ENCODE results near the gene ATP2B2. TPM values are rescaled to one million over a fixed set of nuclear protein-coding genes. Genes with fewer than 3 reads are reported as not detected.

Gene ATP2B2
- total and polyA plus RNA-seq, 2 of the 8 experiments (the other 6 are each of a cell fraction or from before 2014, with no cell fraction given): 0.14 to 1.2 TPM

GRCh38 chr3:10327592-10327991 lies 177.8 kb downstream of the ATP2B2 start:
- Histone ChIP-seq H2AFZ (ENCODE audit: low read length) (no peak overlapping the region), H3K4me3 (ENCODE audit: extremely low read depth in 1 of 4, insufficient read depth in 2 of 4, low read depth in 3 of 4, low read length in 4 of 4) (no peak overlapping the region), H2BK5ac (ENCODE audit: low read depth, low read length) (no peak overlapping the region), H4K8ac (ENCODE audit: extremely low read depth, insufficient read depth, low read length) (no peak overlapping the region), H3K79me1 (ENCODE audit: low read depth, low read length) (no peaks in the 10 kb centered on the region), H3K23me2 (ENCODE audit: low read depth, low read length) (no peaks in the 10 kb centered on the region; the same call in 1 of the 2 replicates), H4K91ac (replicated peaks; ENCODE audit: insufficient read length, low read length) (no peak overlapping the region), H3K18ac (ENCODE audit: extremely low read depth, low read length) (no peak overlapping the region), H3K4me2 (ENCODE audit: insufficient read depth in 1 of 2, low read depth in 2 of 2, low read length in 2 of 2) (no peak overlapping the region), H4K20me1 (replicated peaks in 1 of 2; ENCODE audit: control insufficient read depth in 1 of 2, insufficient read depth in 2 of 2, low read length in 2 of 2) (no peaks in the 10 kb centered on the region), H3K9me3 (ENCODE audit: insufficient read depth in 2 of 2, low read depth in 1 of 2, low read length in 1 of 2) (no peaks in the 10 kb centered on the region), H3K56ac (replicated peaks; ENCODE audit: insufficient read length, low read depth, low read length) (no peak overlapping the region), H3K23ac (ENCODE audit: insufficient read length) (no peak overlapping the region), H3K36me3 (ENCODE audit: control insufficient read depth in 2 of 4, insufficient read depth in 4 of 4, low read length in 3 of 4) (no peaks in the 10 kb centered on the region), H2BK20ac (ENCODE audit: low read length) (no peak overlapping the region), H2BK12ac (ENCODE audit: low read depth, low read length) (no peak overlapping the region), H3K4me1 (replicated peaks in 1 of 4; ENCODE audit: control insufficient read depth in 3 of 4, insufficient read depth in 4 of 4, low read length in 3 of 4) (no peaks in the 10 kb centered on the region), H3K9ac (replicated peaks in 1 of 4; ENCODE audit: extremely low read depth in 1 of 4, low read depth in 3 of 4, low read length in 3 of 4) (no peak overlapping the region), H3K14ac (ENCODE audit: insufficient read length) (no peak overlapping the region), H3K79me2 (ENCODE audit: control insufficient read depth in 1 of 2, insufficient read depth in 2 of 2, low read length in 2 of 2) (no peaks in the 10 kb centered on the region), H2BK120ac (replicated peaks; ENCODE audit: low read depth, low read length) (no peak overlapping the region), H3K27ac (ENCODE audit: low read depth, low read length) (no peak overlapping the region), H3K4ac (replicated peaks; ENCODE audit: insufficient read length, low read depth, low read length) (no peak overlapping the region), H3K27me3 (replicated peaks in 1 of 4; ENCODE audit: control insufficient read depth in 3 of 4, extremely low read depth in 1 of 4, insufficient read depth in 3 of 4, low read length in 3 of 4) (peaks cover 0 to 4% (median 1%) of the 10 kb centered on the region in 4 experiments; a peak in 3 of 7 replicates), H2AK5ac (ENCODE audit: low read depth, low read length) (no peak overlapping the region), H4K5ac (ENCODE audit: insufficient read length, low read depth, low read length) (no peak overlapping the region), H2BK15ac (ENCODE audit: low read length) (no peak overlapping the region)
- WGBS, 2 experiments (ENCODE audit: extremely low coverage in 1 of 2, insufficient coverage in 1 of 2, insufficient read length in 1 of 2, insufficient replicate concordance in 2 of 2, low coverage in 1 of 2, low lambda C conversion rate in 2 of 2, missing lambda C conversion rate in 1 of 2): 84% methylated on average over 10 of the region's 10 CpGs; no CpG with 5 or more reads in 1 of the 2 experiments
- TF ChIP-seq POLR2A (IDR thresholded peaks at IDR 0.05; ENCODE audit: control extremely low read depth in 1 of 2, low read depth in 2 of 2, low read length in 2 of 2) (no peak), GTF2F1 (IDR thresholded peaks at IDR 0.05; ENCODE audit: borderline replicate concordance, low read depth, low read length) (no peak)
- CTCF ChIA-PET (ENCODE audit: partially characterized antibody): no interaction called here
- no peak for FAIRE-seq
- POLR2A ChIA-PET (ENCODE audit: partially characterized antibody): no interaction called here
- no peak for DNase-seq (ENCODE audit: low read depth in 1 of 2, low spot score in 2 of 2)

All from H1 (cell line).